UCSD-AML1 (cell line): ENCODE data around the gene PIK3C2G.
"Not testable (repeated sequence)": the region's sequence is repeated elsewhere in the genome, so short reads cannot be mapped to it uniquely, and the experiment has no call there.

Experiments used
- DNase-seq: peaks from one replicate; lab custom pipeline; 2025; ENCODE audit not compliant: unreplicated experiment; lab: John Stamatoyannopoulos, UW

The PIK3C2G gene

GRCh38 chr12:18462442-18462841 is 201.1 kb downstream of the PIK3C2G start:
- DNase-seq = no peak

DNA sequence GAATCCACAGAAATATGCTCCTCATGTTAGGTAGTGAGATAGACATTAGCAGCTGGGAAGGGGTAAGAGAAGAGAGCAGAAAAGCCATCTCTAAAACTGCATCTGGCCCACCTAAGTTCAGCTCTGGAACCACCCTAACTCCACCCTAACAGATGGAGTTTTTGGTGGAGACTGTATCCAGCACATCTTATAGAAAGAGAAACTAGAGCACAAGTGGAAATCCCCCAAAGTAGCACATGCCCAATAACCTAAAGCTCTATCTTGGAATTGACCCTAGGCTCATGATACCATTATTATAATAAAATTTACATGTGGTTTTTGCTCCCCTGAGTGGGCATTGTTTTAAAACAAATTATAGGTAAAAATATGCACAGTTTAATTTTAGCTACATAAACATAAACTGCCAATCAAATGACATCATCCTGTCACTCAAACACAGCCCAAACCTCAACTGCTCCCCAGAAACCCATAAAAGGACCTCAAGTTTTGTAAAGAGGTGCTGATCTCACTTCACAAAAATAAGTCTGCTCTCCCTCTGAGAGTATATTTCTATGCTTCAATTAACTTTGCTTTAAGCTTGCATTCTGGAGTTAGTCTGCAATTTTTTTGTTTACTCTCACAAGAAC is 206.4 kb downstream of the PIK3C2G start:
- no peak for DNase-seq

GRCh38 chr12:18468246-18469075 is 207.1 kb downstream of the PIK3C2G start:
- no peak for DNase-seq

DNA sequence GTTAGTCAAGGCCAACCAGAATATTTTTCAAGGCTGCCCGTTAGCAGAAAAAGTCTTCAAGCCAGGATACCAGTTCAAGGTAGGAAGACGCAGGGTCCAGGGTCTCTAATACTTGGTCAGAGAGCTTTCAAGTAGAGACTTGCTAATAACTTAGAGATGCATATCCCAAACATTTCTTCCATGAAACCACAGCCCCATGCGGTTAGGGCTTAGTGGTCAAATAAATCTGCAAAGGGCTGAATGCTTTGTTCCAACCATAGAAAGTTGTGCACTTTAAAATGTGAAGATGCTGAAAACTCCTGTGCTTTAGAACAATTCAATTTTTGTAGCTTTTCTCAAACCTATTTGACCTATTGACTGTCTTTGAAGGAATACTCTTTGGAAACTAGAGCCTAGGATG is 208.9 kb downstream of the PIK3C2G start:
- no peak for DNase-seq

DNA sequence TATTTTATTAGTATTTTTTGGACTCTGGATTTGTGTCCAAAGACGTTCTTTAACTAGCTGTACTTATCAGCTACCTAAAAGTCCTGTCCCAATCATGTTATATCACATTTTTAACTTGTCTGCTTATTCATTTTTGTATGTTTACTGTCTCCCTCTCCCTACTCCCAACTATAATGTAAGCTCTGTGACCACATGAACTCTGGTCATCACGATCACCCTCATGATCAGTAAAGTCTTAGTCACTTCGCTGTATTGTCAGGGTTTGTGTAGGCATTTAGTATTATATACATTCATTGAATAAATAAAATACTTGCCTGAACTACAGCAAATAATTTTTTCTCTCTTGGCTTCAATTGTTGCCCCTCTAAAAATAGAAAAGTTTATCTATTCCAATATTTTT is 211.0 kb downstream of the PIK3C2G start:
- no peak for DNase-seq

GRCh38 chr12:18472806-18473205 is 211.5 kb downstream of the PIK3C2G start:
- no peak for DNase-seq

DNA sequence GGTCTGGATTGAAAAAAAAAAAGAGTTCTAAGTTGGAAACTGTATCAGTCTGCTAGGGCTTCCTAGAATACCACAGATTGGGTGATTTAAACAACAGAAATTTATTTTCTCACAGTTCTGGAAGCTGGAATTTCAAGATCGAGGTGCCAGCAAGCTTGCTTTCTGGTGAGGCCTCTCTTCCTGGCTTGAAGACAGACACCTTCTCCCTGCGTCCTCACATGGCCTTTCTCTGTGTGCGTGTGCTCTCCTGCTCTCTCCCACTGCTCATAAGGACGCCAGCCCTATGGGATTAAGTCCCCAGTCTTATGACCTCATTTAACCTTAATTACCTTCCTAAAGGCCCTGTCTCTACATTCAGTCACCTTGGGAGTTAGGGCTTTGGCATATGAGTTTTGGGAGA is 215.5 kb downstream of the PIK3C2G start:
- no peak for DNase-seq

GRCh38 chr12:18479256-18479655 is 217.9 kb downstream of the PIK3C2G start:
- no peak for DNase-seq

- no peak for DNase-seq
Observed at GRCh38 chr12:18482601-18483120, 221.3 kb downstream of the PIK3C2G start.

- DNase-seq = no peak
Observed at GRCh38 chr12:18483698-18484325, 222.5 kb downstream of the PIK3C2G start.

DNA sequence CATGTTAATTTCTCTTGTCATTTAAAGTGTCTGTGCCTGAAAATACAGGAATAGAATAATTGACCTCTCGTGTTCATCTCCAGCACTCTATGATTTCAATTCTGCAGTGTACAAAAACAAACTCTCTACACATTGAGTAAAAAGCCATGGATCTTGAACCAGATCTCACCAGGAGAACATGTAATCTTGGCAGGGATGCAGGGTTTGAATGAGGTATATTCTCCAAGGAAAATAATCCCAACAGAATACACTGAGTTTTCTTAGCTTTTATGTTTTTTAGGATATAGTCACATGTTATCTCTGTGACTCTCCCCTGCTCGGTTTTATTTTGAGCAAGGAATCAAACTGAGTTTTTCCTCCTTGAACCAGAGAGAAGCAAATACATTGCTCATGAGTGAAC is 224.7 kb downstream of the PIK3C2G start:
- DNase-seq = no peak

- DNase-seq = no peak
Observed at GRCh38 chr12:18487509-18487908, 226.2 kb downstream of the PIK3C2G start.

DNA sequence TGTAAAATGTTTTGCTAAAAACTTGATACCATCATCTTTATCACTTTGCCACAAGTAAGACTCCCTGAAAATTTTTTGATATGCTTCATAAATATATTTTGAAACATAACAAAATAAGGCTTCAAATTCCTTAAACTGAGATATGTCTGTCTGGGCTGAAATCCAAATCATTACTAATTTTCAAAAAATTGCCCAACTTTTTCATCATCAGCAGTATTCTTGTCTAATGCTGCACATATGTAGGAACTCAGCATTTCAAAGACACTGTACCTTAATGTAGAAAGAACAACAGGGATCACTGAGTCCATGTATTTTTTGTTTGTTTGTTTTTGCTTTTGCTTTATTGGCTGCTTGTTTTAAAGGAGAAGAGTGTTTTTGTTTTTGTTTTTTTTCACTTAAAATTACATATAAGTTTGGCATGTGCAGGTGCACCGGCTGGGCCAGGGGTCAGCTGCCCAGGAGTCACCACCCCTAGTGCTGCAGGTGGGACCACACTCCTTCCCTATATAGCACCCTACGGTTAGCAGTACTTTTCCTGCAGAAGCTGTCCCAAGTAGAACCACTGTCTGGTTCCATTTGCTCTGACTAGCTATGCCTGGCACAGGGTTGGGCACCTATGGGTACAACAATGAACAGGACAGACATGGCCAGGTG is 231.2 kb downstream of the PIK3C2G start:
- no peak for DNase-seq

DNA sequence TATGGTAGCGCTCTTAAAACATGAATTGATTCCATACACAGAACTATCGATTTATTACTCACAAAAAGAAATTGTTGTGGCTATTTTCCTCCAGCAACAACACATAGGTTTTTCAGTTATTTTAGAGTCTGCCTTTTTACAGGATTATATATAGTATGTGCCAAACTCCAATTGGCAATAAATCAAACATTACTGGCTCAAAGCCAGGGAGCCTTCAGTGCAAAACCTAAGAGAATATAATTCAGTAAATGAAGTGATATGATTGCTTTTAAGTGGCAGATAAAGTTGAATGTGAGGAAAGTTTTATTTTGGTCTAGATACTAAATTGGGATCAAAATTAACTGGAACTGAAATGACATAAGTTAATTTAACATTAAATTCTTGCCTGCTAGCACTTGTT is 234.8 kb downstream of the PIK3C2G start:
- DNase-seq = no peak

DNA sequence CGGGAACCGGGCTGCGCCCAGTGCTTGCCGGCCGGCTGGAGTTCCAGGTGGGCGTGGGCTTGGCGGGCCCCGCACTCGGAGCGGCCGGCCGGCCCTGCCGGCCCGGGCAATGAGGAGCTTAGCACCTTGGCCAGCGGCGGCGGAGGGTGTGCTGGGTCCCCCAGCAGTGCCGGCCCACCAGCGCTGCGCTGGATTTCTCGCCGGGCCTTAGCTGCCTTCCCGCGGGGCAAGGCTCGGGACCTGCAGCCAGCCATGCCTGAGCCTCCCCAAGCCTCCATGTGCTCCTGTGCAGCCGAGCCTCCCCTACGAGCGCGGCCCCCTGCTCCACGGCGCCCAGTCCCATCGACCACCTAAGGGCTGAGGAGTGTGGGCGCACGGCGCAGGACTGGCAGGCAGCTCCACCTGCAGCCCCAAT is 238.8 kb downstream of the PIK3C2G start:
- not testable (repeated sequence) for DNase-seq

- not testable (repeated sequence) for DNase-seq
Observed at GRCh38 chr12:18500736-18501135, 239.4 kb downstream of the PIK3C2G start.

DNA sequence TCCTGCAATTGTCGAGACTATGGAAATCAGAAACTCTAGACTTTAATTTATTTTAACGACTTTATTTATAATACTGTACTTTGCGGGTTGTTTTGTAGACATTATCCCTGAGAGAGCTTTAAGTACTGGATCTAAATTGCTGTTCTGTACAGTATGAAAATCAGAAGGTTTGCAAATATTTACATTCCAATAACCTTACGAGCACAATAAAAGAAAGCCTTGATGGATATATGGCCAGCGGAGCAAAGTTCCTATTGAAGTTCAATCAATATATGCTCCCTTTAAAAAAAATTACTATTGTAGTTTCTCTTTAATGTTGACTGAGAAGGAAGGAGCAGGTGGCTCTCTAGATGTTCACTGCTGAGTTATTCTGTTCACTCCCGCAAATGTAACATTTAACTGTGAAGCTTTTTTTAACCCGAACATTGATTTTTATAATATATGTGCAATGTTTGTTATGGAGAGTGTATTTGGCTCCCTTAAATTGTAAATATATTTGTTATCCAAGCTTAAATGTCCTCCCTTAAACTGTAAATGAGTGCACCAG is 241.2 kb downstream of the PIK3C2G start:
- DNase-seq = no peak

GRCh38 chr12:18521461-18521860 is 260.1 kb downstream of the PIK3C2G start:
- no peak for DNase-seq

DNA sequence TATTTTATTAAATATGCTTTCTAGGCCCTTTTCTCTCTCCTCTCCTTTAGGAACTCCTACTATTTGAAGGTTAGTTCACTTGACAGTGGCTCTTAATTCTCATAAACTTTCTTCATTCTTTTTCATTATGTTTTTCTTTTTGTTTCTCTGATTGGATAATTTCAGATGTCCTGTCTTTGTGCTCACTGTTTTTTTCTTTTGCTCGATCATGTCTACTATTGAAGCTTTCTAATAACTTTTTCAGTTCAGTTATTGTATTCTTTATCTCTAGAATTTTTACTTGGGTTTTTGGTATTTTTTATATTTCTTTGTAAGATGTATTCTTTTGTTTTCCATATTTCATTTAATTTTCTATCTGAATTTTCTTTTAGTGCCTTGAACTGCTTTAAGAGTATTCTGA is 261.5 kb downstream of the PIK3C2G start:
- no peak for DNase-seq

GRCh38 chr12:18542497-18542896 is 281.2 kb downstream of the PIK3C2G start:
- DNase-seq = not testable (repeated sequence)

DNA sequence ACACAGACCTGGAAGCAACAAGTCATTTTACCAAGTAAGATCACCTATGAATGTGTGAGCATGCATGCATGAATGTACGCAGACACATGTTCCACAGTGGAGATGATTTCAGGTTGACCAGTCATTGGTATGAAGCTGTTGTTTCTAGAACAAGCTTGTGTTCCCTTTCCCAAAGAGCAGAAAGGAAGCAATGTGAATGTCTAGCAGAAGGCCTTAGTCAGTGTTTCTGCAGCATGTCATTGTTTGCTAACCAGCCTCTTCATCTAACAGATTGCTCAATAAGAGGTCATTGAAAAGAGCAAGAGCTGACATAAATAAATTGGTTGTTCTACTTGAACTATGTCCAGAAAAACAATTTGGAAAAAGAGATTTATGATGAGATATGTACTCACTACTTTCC is 285.1 kb downstream of the PIK3C2G start:
- no peak for DNase-seq
